ENCODE measurements around the gene DKK3.
A peak's percentile ranks its signal among the peaks of the same experiment; 100 is the strongest.

Gene DKK3

DNA sequence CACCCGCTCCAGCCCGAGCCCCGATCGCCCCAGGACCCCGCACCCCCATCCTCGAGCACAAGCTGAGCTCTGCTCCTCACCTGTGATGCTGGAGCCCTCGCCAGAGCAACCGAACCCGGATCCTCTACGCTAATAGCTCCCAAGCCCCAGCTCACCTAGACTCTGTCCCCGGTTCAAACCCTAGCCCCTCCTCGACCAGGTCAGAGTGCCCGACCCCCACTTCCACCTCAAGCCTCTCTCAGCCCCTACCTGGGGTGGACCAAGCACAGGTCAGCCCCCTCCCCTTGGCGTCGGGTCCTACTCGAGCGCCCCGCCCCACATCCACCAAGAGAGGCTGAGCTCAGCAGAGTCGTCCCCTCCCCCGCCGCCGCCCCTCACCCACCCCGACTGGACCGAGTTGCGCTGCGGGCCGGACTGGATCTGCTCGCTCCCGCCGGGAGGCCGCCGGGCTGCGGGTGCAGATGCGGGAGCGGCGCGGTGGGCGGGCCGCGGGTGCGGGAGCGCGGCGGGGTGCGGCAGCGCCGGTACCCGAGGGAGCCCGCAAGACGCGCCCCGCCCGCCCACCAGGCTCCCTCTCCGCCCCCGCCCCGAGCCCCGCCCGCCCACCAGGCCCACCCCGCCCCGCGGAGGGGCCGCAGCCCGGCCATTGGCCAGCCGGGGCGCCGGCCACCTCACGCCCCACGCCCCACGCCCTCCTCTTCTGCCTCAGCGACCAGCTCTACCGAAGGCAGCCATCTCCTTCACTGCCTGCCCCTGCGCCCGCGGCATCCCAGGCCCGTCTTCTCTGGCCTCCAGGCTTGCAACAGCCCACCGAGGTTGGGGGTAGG is 577 bp upstream of the DKK3 start:
- peak; percentile 76 for DNase-seq
- in situ Hi-C loops (cut with HindIII; ENCODE audit: low pct_ligation_motif_present, low pct_unique_long_range_greater_than_20kb, low sequenced_read_pairs) = no loop called here

DNA sequence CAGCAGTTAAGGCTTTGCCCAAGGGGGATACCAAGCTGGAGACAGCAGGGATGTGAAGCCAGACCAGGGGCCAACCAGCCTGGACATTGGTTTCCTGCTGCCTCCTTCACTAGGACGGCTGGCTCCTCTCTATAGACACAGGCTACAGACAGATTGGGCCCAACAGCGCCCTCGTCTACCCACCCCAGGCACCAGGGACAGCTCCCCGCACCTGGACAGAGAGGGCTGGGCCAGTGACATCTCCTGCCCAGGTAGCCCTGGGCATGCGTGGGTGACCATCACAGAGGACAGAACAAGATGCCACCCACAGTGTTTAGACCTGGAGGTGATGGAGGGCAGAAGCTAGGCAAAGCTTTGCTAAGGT is 1.2 kb downstream of the DKK3 start:
- in situ Hi-C loops (cut with HindIII; ENCODE audit: low pct_ligation_motif_present, low pct_unique_long_range_greater_than_20kb, low sequenced_read_pairs) = no loop called here
- no peak for DNase-seq

DNA sequence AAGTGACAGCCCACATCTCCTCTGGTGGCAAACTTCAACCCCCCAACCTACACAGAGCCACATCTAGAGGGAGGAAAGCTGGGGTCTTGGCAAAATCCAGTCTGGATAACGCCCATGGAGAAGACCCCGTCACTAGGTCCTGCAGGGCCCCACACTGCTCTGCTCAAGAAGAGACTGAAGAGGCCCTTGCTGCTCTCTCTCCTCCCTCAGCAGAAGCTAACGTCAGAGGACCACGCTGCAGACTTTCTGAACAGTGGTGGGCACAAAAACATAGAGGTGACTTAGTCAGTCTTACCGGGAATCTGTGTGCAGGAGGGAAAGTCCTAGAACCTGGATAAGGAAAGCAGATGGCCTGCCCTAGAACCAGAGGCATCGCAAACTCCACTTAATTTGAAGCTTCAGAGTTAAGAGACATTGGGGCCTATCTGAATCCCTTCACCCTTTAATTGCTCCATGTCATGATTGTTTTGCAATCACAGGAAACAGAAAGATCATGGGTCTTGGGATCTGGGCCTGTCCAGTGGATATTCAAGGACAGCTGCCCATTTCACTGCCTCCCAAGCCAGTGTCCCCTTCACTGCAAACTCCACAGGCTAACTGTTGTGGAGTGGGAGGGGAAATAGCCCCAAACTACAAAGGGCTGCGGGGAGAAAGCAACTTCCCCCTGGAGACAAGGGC is 1.7 kb downstream of the DKK3 start:
- DNase-seq = no peak

DNA sequence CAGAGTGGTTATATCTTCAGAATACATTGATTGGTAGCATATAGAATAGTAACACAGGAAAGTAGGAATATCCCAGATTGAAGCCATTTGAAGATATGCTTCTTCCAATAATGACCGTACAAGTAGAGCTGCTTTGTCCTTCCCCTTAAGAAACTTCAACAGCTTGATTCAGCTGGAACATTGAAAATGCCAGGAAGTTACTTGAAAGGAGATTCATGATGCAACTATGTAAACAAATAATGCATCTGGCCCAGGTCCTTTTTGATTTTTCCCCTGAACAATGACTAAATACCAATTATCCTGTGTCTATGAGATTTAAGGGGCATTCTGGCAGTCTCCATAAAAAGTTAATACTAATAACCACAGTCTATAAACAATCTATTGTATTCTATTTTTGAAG is 3.0 kb downstream of the DKK3 start:
- in situ Hi-C loops (cut with HindIII; ENCODE audit: low pct_ligation_motif_present, low pct_unique_long_range_greater_than_20kb, low sequenced_read_pairs) = no loop called here
- no peak for DNase-seq

More for the DNA sequence above, 1.7 kb downstream of the DKK3 start:
- in situ Hi-C loops (cut with HindIII; ENCODE audit: low pct_ligation_motif_present, low pct_unique_long_range_greater_than_20kb, low sequenced_read_pairs) = no loop called here

DNA sequence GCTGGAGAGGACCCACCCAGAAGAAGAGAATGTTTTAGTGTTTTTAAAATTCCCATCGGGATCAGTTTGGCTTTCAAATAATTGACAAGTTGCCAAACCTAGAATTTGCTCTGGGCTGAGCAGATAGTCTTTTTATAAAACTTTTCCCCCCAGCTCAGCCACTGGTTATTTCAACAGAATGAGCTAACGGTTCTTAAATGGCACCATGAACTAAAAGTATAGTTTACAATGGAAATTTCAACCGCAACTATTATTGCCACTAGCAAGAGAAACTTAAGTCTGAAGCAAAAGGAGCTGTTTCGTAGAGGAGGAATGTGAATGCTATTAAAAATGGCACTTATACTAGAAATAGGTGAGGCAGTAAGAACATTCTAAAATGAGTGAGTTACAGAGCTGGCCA is 3.4 kb downstream of the DKK3 start:
- in situ Hi-C loops (cut with HindIII; ENCODE audit: low pct_ligation_motif_present, low pct_unique_long_range_greater_than_20kb, low sequenced_read_pairs) = no loop called here
- no peak for DNase-seq

DNA sequence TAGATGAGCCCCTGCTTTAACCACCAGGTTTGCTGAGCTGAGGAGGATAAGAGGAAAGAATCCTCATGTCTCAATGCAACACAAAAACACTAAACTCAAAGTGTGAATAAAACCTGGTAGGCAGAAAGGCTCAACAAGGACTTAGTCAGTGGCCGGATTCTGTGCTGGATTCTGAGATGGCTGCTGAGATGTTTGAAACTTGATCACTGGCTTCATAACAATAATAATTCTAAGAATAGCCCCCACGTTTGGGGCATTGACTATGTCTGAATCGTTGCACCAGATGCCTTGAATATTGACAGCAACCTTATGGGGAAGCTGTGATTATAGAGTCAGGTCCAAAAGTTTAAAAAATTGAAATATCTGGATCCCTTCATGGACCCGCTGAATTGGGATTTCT is 4.6 kb downstream of the DKK3 start:
- in situ Hi-C loops (cut with HindIII; ENCODE audit: low pct_ligation_motif_present, low pct_unique_long_range_greater_than_20kb, low sequenced_read_pairs) = no loop called here
- DNase-seq = no peak

DNA sequence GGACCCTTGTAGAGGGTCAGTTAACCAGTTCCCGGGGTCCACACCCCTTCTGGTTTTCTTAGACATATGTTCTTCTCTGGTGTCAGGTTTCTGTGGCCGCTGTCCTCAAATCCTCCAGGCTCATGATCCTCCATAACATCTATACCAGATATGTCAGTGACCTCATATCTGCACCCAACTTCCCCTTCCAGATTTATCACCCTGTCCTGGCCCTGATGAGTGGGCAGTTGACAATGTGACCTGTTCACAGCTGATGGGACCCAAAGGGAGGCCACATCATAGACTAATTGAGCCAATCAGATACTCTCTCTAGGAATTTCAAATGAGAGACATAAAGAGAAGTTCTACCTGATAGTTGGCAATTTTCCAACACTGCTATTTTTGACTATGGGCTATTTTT is 5.1 kb downstream of the DKK3 start:
- in situ Hi-C loops (cut with HindIII; ENCODE audit: low pct_ligation_motif_present, low pct_unique_long_range_greater_than_20kb, low sequenced_read_pairs) = no loop called here

DNA sequence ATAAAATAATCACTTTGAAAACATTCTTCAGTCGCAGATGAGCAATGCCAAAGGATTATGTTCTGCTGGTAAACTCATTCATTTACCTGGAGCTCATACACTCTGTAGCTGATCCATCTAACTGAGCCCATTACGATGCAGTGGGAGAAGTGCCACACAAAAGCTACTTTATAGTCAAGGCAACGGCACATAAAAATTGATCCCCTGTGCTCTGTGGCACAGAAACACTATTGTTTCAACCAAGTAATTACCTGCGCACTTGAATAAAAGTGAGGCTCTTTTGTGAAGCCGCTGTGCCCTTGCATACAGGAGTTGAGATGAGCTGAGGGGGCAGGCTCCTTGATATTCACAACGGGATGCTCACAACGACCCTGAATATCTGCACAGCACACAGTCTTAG is 7.2 kb downstream of the DKK3 start:
- DNase-seq = no peak
- in situ Hi-C loops (cut with HindIII; ENCODE audit: low pct_ligation_motif_present, low pct_unique_long_range_greater_than_20kb, low sequenced_read_pairs) = no loop called here

More for the DNA sequence above, 5.1 kb downstream of the DKK3 start:
- DNase-seq = no peak

DNA sequence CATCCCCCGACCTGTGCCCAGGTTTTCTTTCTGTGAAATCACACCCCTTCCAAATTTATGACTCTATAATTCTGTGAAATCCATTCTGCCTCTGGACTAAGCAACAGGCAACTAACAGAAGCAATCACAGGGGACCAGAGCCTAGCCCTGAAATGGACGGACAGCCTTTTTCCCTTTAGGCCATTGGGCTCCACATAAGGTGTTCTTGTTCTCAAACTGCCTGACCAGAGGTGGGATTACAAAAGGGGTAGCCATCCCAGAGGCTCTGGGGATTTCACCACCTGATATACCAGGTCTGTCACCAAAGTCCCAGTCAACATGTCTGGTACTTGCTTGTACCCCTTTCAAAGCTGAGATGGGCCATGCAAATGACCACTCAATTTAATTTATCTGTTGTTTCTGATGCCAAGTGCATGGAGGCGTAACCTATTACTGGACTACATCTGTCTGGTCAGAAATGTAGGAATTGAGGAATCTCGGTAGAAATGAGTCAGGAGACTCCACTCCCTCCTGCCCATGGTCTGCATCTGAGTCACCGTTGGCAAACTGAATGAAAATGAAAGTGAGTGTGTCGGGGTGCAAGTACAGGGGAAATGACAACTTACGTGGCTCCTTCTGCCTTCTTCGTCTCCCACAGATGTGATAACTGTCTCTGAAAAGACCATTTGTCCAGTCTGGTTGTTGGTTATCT is 10.2 kb downstream of the DKK3 start:
- in situ Hi-C loops (cut with HindIII; ENCODE audit: low pct_ligation_motif_present, low pct_unique_long_range_greater_than_20kb, low sequenced_read_pairs) = no loop called here
- DNase-seq = peak; percentile 88

DNA sequence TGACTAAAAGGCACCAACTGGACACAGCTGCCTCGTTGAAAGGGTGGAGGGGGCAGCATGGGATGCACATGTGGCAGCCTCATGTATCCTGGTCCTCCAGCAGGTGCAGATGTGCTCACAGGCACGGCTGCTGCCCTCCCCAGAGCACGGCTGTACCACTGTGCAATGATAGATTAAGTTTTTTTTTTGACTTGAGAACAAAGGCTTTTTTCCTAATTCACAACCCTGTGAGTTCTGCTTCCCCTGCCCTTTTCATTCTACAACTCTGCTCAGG is 11.4 kb downstream of the DKK3 start:
- DNase-seq = no peak
- in situ Hi-C loops (cut with HindIII; ENCODE audit: low pct_ligation_motif_present, low pct_unique_long_range_greater_than_20kb, low sequenced_read_pairs) = no loop called here

DNA sequence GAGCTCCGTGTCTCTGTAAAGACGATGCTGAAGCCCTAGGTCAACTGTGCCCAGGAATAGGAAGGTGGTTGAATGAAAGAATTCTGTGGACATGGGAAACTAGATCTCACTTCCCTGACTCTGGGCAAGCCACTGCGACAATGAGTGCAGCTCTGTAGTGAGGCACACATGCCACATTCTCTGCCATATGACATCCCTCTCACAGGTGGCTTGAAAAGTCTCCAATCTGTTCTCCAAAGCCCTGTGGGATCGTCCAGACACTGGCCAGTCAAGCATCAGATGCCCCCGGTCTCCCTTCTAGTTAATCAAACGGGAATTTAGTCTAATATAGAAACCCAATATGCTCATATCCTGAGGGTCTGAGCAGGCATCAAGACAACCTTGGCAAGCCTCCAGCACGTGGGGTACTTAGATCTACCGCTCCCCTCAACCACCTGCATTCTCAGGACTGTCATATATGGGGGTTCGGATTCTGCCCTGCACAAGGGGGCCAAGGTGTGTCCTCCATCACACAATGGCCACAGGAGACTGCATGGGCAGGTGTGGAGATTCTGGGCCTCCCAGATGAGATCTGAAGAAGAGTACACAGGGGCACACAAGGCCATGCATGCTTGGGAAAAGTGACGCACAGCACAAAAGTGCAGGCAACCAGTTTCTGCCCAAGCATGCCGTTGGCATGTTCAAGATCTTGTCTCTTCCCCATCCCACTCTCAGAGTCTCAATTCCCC is 11.9 kb downstream of the DKK3 start:
- in situ Hi-C loops (cut with HindIII; ENCODE audit: low pct_ligation_motif_present, low pct_unique_long_range_greater_than_20kb, low sequenced_read_pairs) = no loop called here
- no peak for DNase-seq

DNA sequence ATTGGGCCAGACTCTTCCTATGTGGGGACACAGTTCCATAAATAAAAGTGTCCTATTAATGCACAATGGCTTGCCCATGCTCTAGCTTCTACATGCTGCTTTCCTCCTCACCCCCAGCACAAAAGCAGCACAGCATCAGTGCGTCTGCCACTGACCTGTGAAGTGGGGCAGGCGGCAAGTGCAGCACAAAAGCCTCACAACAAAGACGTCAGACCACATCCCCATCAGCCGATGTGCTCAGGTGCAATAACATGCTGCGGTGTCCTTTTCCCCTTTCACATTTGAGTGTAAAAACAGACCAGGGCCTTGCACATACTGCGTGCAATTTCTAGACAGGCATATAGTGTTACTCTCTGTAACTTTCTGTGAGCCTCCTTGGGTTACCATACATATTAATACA is 12.8 kb downstream of the DKK3 start:
- in situ Hi-C loops (cut with HindIII; ENCODE audit: low pct_ligation_motif_present, low pct_unique_long_range_greater_than_20kb, low sequenced_read_pairs) = no loop called here
- DNase-seq = no peak

DNA sequence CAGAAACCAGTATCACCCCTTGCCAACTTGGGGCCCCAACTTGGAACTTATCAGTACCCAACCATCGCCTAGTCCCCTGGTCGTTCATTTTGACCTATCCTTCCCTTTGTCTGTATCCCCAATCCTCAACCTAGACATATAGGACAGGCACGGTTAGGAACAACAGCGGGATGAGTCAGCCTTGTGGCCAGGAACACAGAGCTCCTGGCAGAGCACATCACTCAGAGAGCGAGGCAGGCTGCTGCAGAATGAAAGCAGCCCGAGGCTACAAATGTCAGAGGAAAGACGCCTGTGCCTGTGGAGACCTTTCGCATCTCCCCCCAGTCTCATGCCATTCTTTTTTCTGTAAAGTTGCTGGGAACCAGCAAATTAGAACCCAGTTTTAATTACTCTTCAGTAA is 14.6 kb downstream of the DKK3 start:
- peak; percentile 70 for DNase-seq
- in situ Hi-C loops (cut with HindIII; ENCODE audit: low pct_ligation_motif_present, low pct_unique_long_range_greater_than_20kb, low sequenced_read_pairs) = no loop called here

DNA sequence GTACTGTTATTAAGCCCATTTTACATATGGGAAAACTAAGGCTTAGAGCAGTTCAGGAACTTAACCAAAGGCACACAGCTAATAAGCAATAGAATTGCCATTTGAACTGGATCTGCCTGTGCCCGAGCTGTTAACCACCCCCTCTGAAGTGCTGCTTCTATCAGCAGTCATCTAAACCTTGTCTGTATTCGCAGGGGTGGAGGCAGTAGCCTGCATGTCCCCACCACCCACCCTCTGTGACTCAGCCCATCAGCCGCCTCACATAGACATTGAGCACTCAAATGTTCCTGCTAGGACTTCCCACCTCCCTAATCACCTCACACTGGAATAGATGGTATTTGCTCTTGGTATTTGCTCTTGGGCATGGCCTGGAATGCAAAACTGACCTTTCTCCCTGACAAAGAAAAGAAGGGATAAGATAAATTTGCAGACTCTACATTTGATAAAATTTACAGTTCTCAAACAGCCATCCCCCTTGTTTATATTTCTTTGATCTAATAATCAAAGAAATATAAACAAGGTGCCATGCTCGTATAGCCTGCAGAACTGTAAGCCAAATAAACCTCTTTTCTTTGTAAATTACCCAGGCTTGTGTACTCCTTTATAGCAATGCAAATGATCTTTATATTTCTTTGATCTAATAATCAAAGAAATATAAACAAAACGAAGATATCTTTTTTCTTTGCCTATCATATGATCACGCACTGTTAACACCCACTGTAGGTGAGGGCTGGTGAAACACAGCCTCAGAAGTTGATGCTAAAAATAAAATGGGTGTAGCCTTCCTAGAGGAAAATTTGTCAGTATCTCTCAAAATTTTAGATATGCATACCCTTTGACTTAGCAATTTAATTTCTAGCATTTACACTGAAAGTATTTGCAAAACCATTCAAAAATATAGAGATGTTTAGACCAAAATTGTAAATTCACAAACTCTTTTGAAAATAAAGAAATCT is 15.9 kb downstream of the DKK3 start:
- DNase-seq = no peak
- in situ Hi-C loops (cut with HindIII; ENCODE audit: low pct_ligation_motif_present, low pct_unique_long_range_greater_than_20kb, low sequenced_read_pairs) = no loop called here

DNA sequence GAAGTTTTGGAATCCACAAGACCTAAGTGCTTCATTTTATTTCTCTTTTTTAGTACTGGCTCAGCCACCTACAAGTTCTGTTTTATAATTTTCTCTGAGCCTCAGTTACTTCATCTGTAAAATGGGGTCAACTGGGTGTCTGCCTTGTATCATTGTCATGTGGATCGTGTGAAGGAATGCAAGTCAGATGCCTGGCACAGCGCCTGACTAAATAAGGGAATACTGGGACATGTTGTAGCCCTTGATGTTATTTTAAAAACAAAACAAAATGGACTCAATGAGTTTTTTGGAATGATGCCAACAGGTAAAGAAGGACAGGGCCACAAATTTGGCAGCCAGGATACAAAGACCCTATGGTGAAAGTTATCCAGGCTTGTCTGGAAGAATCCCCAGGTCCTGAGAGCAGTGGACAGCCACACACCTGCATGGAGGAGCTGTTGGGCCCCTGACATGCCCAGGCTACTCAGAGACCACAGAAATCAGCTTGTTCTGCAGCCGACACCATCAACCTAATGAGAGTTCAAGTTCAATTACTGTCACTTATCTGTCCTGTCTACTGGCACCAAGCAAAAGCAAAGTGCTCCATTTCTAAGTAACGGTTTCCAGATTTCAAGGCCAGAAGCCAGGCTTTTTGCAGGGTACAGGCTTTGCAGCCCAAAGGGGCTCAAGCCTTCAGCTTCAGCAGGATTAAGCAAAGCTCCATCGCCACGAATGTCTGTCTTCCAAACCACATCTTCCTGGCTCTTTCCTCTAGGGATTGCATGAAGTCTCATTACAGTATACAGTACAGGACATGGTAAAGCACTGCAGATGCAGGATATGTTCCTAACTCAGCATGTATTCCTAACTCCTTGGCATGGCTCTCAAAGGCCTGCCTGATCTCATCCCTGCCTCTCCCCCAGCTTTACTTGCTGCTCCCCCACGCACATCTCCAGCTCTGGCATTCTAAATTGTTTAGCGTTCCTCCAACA is 18.4 kb downstream of the DKK3 start:
- no peak for DNase-seq
- in situ Hi-C loops (cut with HindIII; ENCODE audit: low pct_ligation_motif_present, low pct_unique_long_range_greater_than_20kb, low sequenced_read_pairs) = no loop called here

DNA sequence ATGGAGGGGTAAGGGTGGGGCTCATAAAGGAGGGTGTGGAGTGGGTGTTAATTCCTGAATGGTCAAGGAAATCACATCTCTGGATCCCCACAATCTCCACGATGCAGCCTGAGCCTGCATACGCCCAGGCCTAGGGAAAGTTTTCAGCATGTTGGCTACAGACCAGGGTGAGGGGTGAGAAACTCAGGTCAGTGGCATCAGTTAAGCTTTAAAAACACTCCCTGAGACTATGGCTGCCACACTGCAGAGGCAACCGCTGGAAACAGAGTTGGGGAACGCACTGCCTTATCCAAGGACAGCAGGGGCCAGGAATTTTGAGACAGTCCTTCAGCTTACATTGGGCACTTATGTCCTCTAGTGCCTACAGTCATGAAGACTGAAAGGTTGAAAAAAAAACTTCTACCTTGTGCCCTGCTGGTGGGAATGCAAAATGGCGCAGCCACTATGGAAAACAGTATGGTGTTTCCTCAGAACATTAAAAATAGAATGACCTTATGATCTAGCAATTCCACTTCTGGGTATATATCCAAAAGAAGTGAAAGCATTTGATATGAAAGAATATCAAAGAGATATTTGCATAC is 19.7 kb downstream of the DKK3 start:
- peak; percentile 38 for DNase-seq
- in situ Hi-C loops (cut with HindIII; ENCODE audit: low pct_ligation_motif_present, low pct_unique_long_range_greater_than_20kb, low sequenced_read_pairs) = no loop called here

DNA sequence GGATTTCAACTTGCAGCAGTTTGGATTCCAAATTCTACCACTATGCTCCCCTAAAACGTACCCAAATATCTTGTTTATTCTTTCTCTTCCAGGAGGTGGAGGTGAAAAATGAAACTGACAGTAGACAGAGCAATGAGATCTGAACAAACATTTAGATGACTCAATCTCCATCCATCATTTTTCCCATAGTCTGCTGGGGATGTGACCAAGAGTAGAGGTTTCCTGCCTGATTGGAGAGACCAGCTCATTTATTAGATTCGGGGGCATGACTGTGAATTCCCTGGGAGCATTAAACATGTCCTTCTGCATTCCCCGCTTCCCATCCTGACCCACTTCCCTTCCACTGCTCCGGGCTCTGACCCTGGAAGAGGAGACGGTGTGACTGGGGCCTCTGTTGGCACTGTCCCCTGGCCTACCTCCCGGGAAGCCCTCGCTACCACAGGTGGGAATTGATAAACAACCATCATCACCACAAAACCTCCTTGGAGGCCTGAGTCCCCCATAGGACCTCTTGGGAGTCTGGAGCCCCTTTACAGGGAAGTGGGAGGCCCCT is 20.3 kb downstream of the DKK3 start:
- peak; percentile 30 for DNase-seq
- in situ Hi-C loops (cut with HindIII; ENCODE audit: low pct_ligation_motif_present, low pct_unique_long_range_greater_than_20kb, low sequenced_read_pairs) = no loop called here

All from ACHN (cell line).